Measurements from ENCODE around the gene ZDHHC5.

The ZDHHC5 gene

DNA sequence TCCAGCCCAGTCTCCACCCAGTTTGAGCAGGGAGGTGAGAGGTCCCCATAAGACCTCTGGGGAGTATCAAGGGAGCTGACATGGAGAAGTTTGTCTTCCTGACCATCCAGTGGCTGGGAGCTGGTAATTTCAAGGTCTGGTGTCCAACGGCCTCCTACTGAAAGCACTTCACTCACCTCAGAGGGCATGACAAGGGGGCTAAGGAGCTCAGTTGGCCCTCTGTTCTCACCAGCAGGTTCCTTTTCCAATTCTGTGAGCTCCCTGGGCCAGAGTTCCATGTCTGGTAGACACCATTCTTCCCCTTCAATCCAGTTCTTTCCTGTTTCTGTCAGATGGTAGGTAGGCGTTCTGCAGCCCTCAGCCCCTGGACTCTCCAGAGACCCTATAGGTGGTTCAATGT is 76.4 kb downstream of the ZDHHC5 start:
- TF ChIP-seq CTCF (IDR thresholded peaks at IDR 0.05; ENCODE audit: low read depth, low read length) (no peak), EZH2phosphoT487 (IDR thresholded peaks at IDR 0.05; ENCODE audit: low read depth) (no peak)

DNA sequence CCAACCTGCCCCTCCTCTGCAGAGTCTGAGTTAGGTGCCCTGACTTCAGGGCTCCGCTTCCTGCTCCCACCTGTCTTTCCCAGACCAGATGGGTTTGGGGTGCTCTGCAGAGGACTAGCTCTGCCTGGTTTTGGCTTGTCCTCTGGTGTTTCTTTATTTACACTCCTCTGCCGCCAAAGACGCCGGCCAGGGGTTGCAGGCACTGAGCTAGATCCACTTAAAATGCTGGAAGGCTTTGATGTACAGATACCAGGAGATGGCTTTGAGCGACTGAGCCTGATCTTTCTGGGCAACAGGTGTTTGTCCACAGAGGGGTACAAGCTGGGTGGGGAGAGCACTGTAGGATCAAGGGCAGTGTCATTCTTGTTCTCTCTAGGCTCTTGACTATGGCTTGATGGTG is 77.3 kb downstream of the ZDHHC5 start:
- Histone ChIP-seq H3K36me3 (replicated peaks; ENCODE audit: low read depth, low read length) (peaks cover 42% of the 10 kb centered on the region), H3K4me1 (ENCODE audit: low read length) (peaks cover 12% of the 10 kb centered on the region), H4K20me1 (ENCODE audit: insufficient read depth, low read length) (0 out of 2 replicates have a peak, but pooled peaks cover 4% of the 10 kb centered on the region), H2AFZ (ENCODE audit: low read depth, low read length) (no peak overlapping the region), H3K79me2 (ENCODE audit: low read length) (peaks cover 23% of the 10 kb centered on the region), H3K9ac (ENCODE audit: low read length) (no peak overlapping the region), H3K27ac (ENCODE audit: low read length) (no peak overlapping the region), H3K27me3 (ENCODE audit: low read depth, low read length) (no peaks in the 10 kb centered on the region), H3K9me3 (ENCODE audit: insufficient read depth, low read length) (no peaks in the 10 kb centered on the region), H3K4me3 (ENCODE audit: low read length) (no peak overlapping the region), H3K4me2 (ENCODE audit: low read length) (no peak overlapping the region)
- TF ChIP-seq CTCF (IDR thresholded peaks at IDR 0.05; ENCODE audit: low read depth, low read length): no peak
- no peak for TF ChIP-seq EZH2phosphoT487 (IDR thresholded peaks at IDR 0.05; ENCODE audit: low read depth)

More for the DNA sequence above, 76.4 kb downstream of the ZDHHC5 start:
- Histone ChIP-seq H3K27ac (ENCODE audit: low read length) (no peak overlapping the region), H4K20me1 (ENCODE audit: insufficient read depth, low read length) (0 out of 2 replicates have a peak, but pooled peaks cover 4% of the 10 kb centered on the region), H3K9ac (ENCODE audit: low read length) (no peak overlapping the region), H3K4me1 (ENCODE audit: low read length) (peaks cover 12% of the 10 kb centered on the region), H3K4me2 (ENCODE audit: low read length) (no peak overlapping the region), H3K27me3 (ENCODE audit: low read depth, low read length) (no peaks in the 10 kb centered on the region), H3K9me3 (ENCODE audit: insufficient read depth, low read length) (no peaks in the 10 kb centered on the region), H3K36me3 (replicated peaks; ENCODE audit: low read depth, low read length) (peaks cover 42% of the 10 kb centered on the region), H2AFZ (ENCODE audit: low read depth, low read length) (no peak overlapping the region), H3K79me2 (ENCODE audit: low read length) (peaks cover 23% of the 10 kb centered on the region), H3K4me3 (ENCODE audit: low read length) (no peak overlapping the region)

- Histone ChIP-seq H3K4me1 (ENCODE audit: low read length) (peaks cover 7% of the 10 kb centered on the region), H3K9ac (ENCODE audit: low read length) (no peak overlapping the region), H3K27me3 (ENCODE audit: low read depth, low read length) (no peaks in the 10 kb centered on the region), H3K79me2 (ENCODE audit: low read length) (peaks cover 19% of the 10 kb centered on the region), H4K20me1 (ENCODE audit: insufficient read depth, low read length) (0 out of 2 replicates have a peak, but pooled peaks cover 4% of the 10 kb centered on the region), H3K4me3 (ENCODE audit: low read length) (no peak overlapping the region), H2AFZ (ENCODE audit: low read depth, low read length) (no peak overlapping the region), H3K27ac (ENCODE audit: low read length) (no peak overlapping the region), H3K36me3 (replicated peaks; ENCODE audit: low read depth, low read length) (peaks cover 42% of the 10 kb centered on the region), H3K9me3 (ENCODE audit: insufficient read depth, low read length) (no peaks in the 10 kb centered on the region), H3K4me2 (ENCODE audit: low read length) (no peak overlapping the region)
- TF ChIP-seq EZH2phosphoT487 (IDR thresholded peaks at IDR 0.05; ENCODE audit: low read depth): no peak
- TF ChIP-seq CTCF (IDR thresholded peaks at IDR 0.05; ENCODE audit: low read depth, low read length): no peak
These were observed 79.0 kb downstream of the ZDHHC5 start for GRCh38 chr11:57746920-57747319.

Measured in OCI-LY3 (cell line).